ENCODE data around the gene MYO6. TPM values are rescaled to one million over a fixed set of nuclear protein-coding genes. Genes with fewer than 3 reads are reported as not detected.

MYO6 gene
- total and polyA plus RNA-seq, 2 of the 8 experiments (the other 6 are each of a cell fraction or from before 2014, with no cell fraction given), result 8.3 to 21.9 TPM

- no peak overlapping the region for H3K9ac ChIP-seq (replicated peaks in 1 of 4; ENCODE audit: extremely low read depth in 1 of 4, low read depth in 3 of 4, low read length in 3 of 4)
- no peak overlapping the region for H3K56ac ChIP-seq (replicated peaks; ENCODE audit: insufficient read length, low read depth, low read length)
- H3K27me3 ChIP-seq (replicated peaks in 1 of 4; ENCODE audit: control insufficient read depth in 3 of 4, extremely low read depth in 1 of 4, insufficient read depth in 3 of 4, low read length in 3 of 4), result no peaks in the 10 kb centered on the region
- no peak overlapping the region for H2AFZ ChIP-seq (ENCODE audit: low read length)
- H3K4me1 ChIP-seq (replicated peaks in 1 of 4; ENCODE audit: control insufficient read depth in 3 of 4, insufficient read depth in 4 of 4, low read length in 3 of 4), result no peaks in the 10 kb centered on the region
- H3K4me3 ChIP-seq (ENCODE audit: extremely low read depth in 1 of 4, insufficient read depth in 2 of 4, low read depth in 3 of 4, low read length in 4 of 4), result no peak overlapping the region
- H2BK20ac ChIP-seq (ENCODE audit: low read length), result no peak overlapping the region
- WGBS, 2 experiments (ENCODE audit: extremely low coverage in 1 of 2, insufficient coverage in 1 of 2, insufficient read length in 1 of 2, insufficient replicate concordance in 2 of 2, low coverage in 1 of 2, low lambda C conversion rate in 2 of 2, missing lambda C conversion rate in 1 of 2), result 93% methylated on average over 2 of the region's 2 CpGs; no CpG with 5 or more reads in 1 of the 2 experiments
- H2BK12ac ChIP-seq (ENCODE audit: low read depth, low read length), result no peak overlapping the region
- no peak overlapping the region for H4K91ac ChIP-seq (replicated peaks; ENCODE audit: insufficient read length, low read length)
- CTCF ChIA-PET (ENCODE audit: partially characterized antibody), result interaction anchor here (0.5 to 1.4 kb wide), 4 partner anchors 44 to 101 kb away, joined by 3 to 4 read pairs (median 3); no protein-coding TSS in a partner anchor
- no peaks in the 10 kb centered on the region for H3K36me3 ChIP-seq (ENCODE audit: control insufficient read depth in 2 of 4, insufficient read depth in 4 of 4, low read length in 3 of 4)
- no peaks in the 10 kb centered on the region for H3K79me1 ChIP-seq (ENCODE audit: low read depth, low read length)
- H3K4ac ChIP-seq (replicated peaks; ENCODE audit: insufficient read length, low read depth, low read length), result no peak overlapping the region
- no peak for FAIRE-seq
- H2BK5ac ChIP-seq (ENCODE audit: low read depth, low read length), result no peak overlapping the region
- H2AK5ac ChIP-seq (ENCODE audit: low read depth, low read length), result no peak overlapping the region
- DNase-seq (ENCODE audit: low read depth in 1 of 2, low spot score in 2 of 2), result no peak
- no peak overlapping the region for H4K8ac ChIP-seq (ENCODE audit: extremely low read depth, insufficient read depth, low read length)
- no peaks in the 10 kb centered on the region for H3K23me2 ChIP-seq (ENCODE audit: low read depth, low read length)
- no peaks in the 10 kb centered on the region for H3K9me3 ChIP-seq (ENCODE audit: insufficient read depth in 2 of 2, low read depth in 1 of 2, low read length in 1 of 2)
- H3K23ac ChIP-seq (ENCODE audit: insufficient read length), result no peak overlapping the region
- no peak overlapping the region for H3K4me2 ChIP-seq (ENCODE audit: insufficient read depth in 1 of 2, low read depth in 2 of 2, low read length in 2 of 2)
- no peak overlapping the region for H3K27ac ChIP-seq (ENCODE audit: low read depth, low read length)
- H2BK120ac ChIP-seq (replicated peaks; ENCODE audit: low read depth, low read length), result no peak overlapping the region
- H4K20me1 ChIP-seq (replicated peaks in 1 of 2; ENCODE audit: control insufficient read depth in 1 of 2, insufficient read depth in 2 of 2, low read length in 2 of 2), result no peaks in the 10 kb centered on the region
- H3K18ac ChIP-seq (ENCODE audit: extremely low read depth, low read length), result no peak overlapping the region
- no peak overlapping the region for H3K14ac ChIP-seq (ENCODE audit: insufficient read length)
- no peak overlapping the region for H4K5ac ChIP-seq (ENCODE audit: insufficient read length, low read depth, low read length)
- no peak overlapping the region for H2BK15ac ChIP-seq (ENCODE audit: low read length)
- no peak for TF ChIP-seq ZNF274 (IDR thresholded peaks at IDR 0.05; ENCODE audit: borderline replicate concordance, extremely low read depth, low read length)
- TF ChIP-seq CHD2 (IDR thresholded peaks at IDR 0.05; ENCODE audit: low read length), result no peak
- no peak for TF ChIP-seq SIRT6 (IDR thresholded peaks at IDR 0.05; ENCODE audit: low read length)
- no peak for TF ChIP-seq TAF1 (IDR thresholded peaks at IDR 0.05; ENCODE audit: low read depth, low read length)
- TF ChIP-seq MAX (IDR thresholded peaks at IDR 0.05), result no peak
- TF ChIP-seq EGR1 (IDR thresholded peaks at IDR 0.05; ENCODE audit: borderline replicate concordance, low read depth, low read length), result no peak
- POLR2A ChIA-PET (ENCODE audit: partially characterized antibody), result no interaction called here
- no peaks in the 10 kb centered on the region for H3K79me2 ChIP-seq (ENCODE audit: control insufficient read depth in 1 of 2, insufficient read depth in 2 of 2, low read length in 2 of 2)
These were observed 104.8 kb downstream of the MYO6 start for GRCh38 chr6:75853806-75854205.

All from H1 (cell line).